HCT116 (cell line): ENCODE results near the gene EGR4. TPM values are rescaled to one million over a fixed set of nuclear protein-coding genes. Genes with fewer than 3 reads are reported as not detected.

ENCODE experiments used
- ATAC-seq: fragments of 200-7000 bp; cut with Tn5 transposase; 2 replicates; pipeline ENCODE4 v1.9.1; 2020; ENCODE audit warnings: mild to moderate bottlenecking, moderate library complexity
- BruUV-seq: library from RNA; stranded (reverse); fragments of 400-500 nt; replicated peaks from 2 replicates; lab custom pipeline; 2021; lab: Mats Ljungman, UMichigan
- CTCF ChIA-PET: fragments of 300-600 bp; sonication (Branson Sonifier 250); formaldehyde crosslinking; loops from one replicate; lab custom pipeline; 2021; ENCODE audit warnings: antibody characterized with exemption; lab: Charles Lee
- POLR2A ChIA-PET: fragments of 300-600, 350-600 bp; sonication (Branson Sonifier 250); formaldehyde crosslinking; loops from one replicate; lab custom pipeline; 2021; ENCODE audit warnings: antibody characterized with exemption; lab: Charles Lee
- RAD21 ChIA-PET, 2 experiments: fragments of 300-600 bp; sonication (Branson Sonifier 250); formaldehyde crosslinking; loops; one replicate each; lab custom pipeline; 2023; ENCODE audit warnings: low total read pairs in 2 of 2; ENCODE audit not compliant: uncharacterized antibody in 2 of 2, unreplicated experiment in 2 of 2, low non-redundant PET in 1 of 2; lab: Charles Lee
- DNase-seq: peaks from one replicate; pipeline ENCODE4 v3.0.0-alpha.2; 2010; ENCODE audit warnings: low read depth, low spot score
- H2AFZ ChIP-seq: fragments of 200-600 bp; shearing (Covaris generic), sonication (generic); 2 replicates; pipeline ENCODE4 v1.6.1; 2017; ENCODE audit warnings: low read depth, mixed run types, mixed read lengths, antibody characterized with exemption, low read length; ENCODE audit not compliant: poor library complexity, severe bottlenecking
- H3K27ac ChIP-seq: 2 replicates; pipeline ENCODE4 v1.5.1; 2012; ENCODE audit warnings: low read depth, low read length
- H3K27me3 ChIP-seq: fragments of 200-600 bp; sonication (generic); 2 replicates; pipeline ENCODE4 v1.6.1; 2016; ENCODE audit warnings: mixed run types, low read length, mixed read lengths; ENCODE audit not compliant: insufficient read depth
- H3K36me3 ChIP-seq, 2 experiments: fragments of 200-500 bp in 1 of 2; fragments of 200-600 bp in 1 of 2; sonication (Bioruptor generic) in 1 of 2; sonication (generic) in 1 of 2; 2 replicates each; pipeline versions ENCODE4 v1.5.1 to v1.6.1; 2014 to 2016; ENCODE audit warnings: low read length in 2 of 2, inconsistent platforms in 1 of 2, mixed read lengths in 1 of 2, mixed run types in 1 of 2; ENCODE audit not compliant: insufficient read depth in 2 of 2, control insufficient read depth in 1 of 2
- H3K4me1 ChIP-seq, 2 experiments: fragments of 200-600 bp in 1 of 2; sonication (generic) in 1 of 2; 2 replicates each; pipeline versions ENCODE4 v1.5.1 to v1.6.1; 2012 to 2017; ENCODE audit warnings: low read length in 2 of 2, inconsistent platforms in 1 of 2, mild to moderate bottlenecking in 1 of 2, mixed read lengths in 1 of 2, mixed run types in 1 of 2, moderate library complexity in 1 of 2; ENCODE audit not compliant: insufficient read depth in 2 of 2, control insufficient read depth in 1 of 2
- H3K4me2 ChIP-seq: fragments of 200-600 bp; sonication (generic); 2 replicates; pipeline ENCODE4 v1.6.1; 2017; ENCODE audit warnings: mixed run types, low read length, mixed read lengths
- H3K4me3 ChIP-seq, 2 experiments: fragments of 200-600 bp in 1 of 2; sonication (generic) in 1 of 2; replicated peaks in 1 of 2; 2 replicates each; pipeline ENCODE4 v1.5.1; 2011 to 2016; ENCODE audit warnings: low read length in 2 of 2, control low read depth in 1 of 2, low read depth in 1 of 2, mild to moderate bottlenecking in 1 of 2, mixed read lengths in 1 of 2, mixed run types in 1 of 2
- H3K79me2 ChIP-seq: fragments of 200-600 bp; sonication (generic); 2 replicates; pipeline ENCODE4 v1.6.1; 2017; ENCODE audit warnings: mild to moderate bottlenecking, mixed run types, low read length, moderate library complexity, mixed read lengths; ENCODE audit not compliant: insufficient read depth
- H3K9ac ChIP-seq: fragments of 200-600 bp; sonication (generic); 2 replicates; pipeline ENCODE4 v1.6.1; 2016; ENCODE audit warnings: low read length, mixed read lengths
- H3K9me2 ChIP-seq: fragments of 200-600 bp; sonication (generic), shearing (Covaris generic); 2 replicates; pipeline ENCODE4 v1.6.1; 2017; ENCODE audit warnings: mixed run types, mild to moderate bottlenecking, moderate library complexity; ENCODE audit not compliant: insufficient read depth
- H3K9me3 ChIP-seq, 2 experiments: fragments of 200-500 bp in 1 of 2; fragments of 200-600 bp in 1 of 2; sonication (Bioruptor generic) in 1 of 2; sonication (generic) in 1 of 2; 2 replicates each; pipeline ENCODE4 v1.6.1; 2014 to 2017; ENCODE audit warnings: low read length in 2 of 2, mixed read lengths in 2 of 2, inconsistent platforms in 1 of 2, low read depth in 1 of 2, mild to moderate bottlenecking in 1 of 2, mixed run types in 1 of 2, moderate library complexity in 1 of 2; ENCODE audit not compliant: control insufficient read depth in 1 of 2, insufficient read depth in 1 of 2
- H4K20me1 ChIP-seq: fragments of 200-600 bp; sonication (generic), shearing (Covaris generic); 2 replicates; pipeline ENCODE4 v1.6.1; 2017; ENCODE audit warnings: mixed run types, mild to moderate bottlenecking, moderate library complexity; ENCODE audit not compliant: insufficient read depth
- CTCF ChIP-seq, 3 experiments: fragments of 200-600 bp in 1 of 3; sonication (generic) in 1 of 3; IDR thresholded peaks in 2 of 3; conservative IDR thresholded peaks in 1 of 3; 2 replicates each; pipeline ENCODE4 v1.5.1; 2012 to 2017; ENCODE audit warnings: low read depth in 2 of 3, low read length in 2 of 3, antibody characterized with exemption in 1 of 3, borderline replicate concordance in 1 of 3, control low read depth in 1 of 3, mild to moderate bottlenecking in 1 of 3, mixed read lengths in 1 of 3, mixed run types in 1 of 3, moderate library complexity in 1 of 3; ENCODE audit not compliant: insufficient read depth in 1 of 3
- SP1 ChIP-seq: IDR thresholded peaks from 2 replicates; pipeline ENCODE4 v1.6.1; 2012; ENCODE audit warnings: low read depth
- ZNF274 ChIP-seq: fragments of 200-500 bp; sonication (Bioruptor generic); IDR thresholded peaks from 2 replicates; pipeline ENCODE4 v1.6.1; 2014; ENCODE audit warnings: mild to moderate bottlenecking, low read depth, low read length, inconsistent platforms
- intact Hi-C: fragments of 100-400 bp; cut with micrococcal nuclease; formaldehyde crosslinking; loops from 2 replicates; pipeline ENCODE4 v1.10.0; 2022
- total RNA-seq: library from RNA; stranded (reverse); gene quantifications from one replicate; pipeline ENCODE4 v1.2.1, GENCODE V29; 2021; ENCODE audit not compliant: unreplicated experiment
- TF ChIP-seq, protein P1 (sequence below): IDR thresholded peaks from 2 replicates; pipeline ENCODE4 v1.6.1; 2012; ENCODE audit warnings: low read depth

The EGR4 gene
- total RNA-seq, 1 experiment from 2014 or later: 0.37 TPM

DNA sequence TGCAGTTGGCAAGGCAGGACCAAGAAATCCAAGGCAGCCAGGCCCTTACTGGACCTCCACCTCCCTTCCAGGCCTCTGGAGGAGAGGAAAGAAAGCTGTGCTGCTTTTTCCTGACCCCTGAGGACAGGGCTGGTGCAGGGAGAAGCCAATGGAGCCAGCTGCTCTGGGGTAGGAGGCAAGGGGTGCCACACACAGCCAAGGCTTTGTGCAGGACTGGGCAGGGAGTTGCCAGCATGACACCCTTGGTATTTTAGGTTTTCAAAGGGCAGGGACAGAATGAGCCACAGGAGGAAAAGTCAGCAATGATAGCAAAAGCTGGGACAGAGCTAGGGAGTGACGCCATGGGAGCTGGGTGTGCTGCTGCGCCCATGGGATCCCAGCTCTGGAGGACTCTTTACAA lies 36.3 kb downstream of the EGR4 start:
- DNase-seq (no peak), ATAC-seq (no peak)
- H3K79me2 ChIP-seq: no peaks in the 10 kb centered on the region
- no peak for TF ChIP-seq ZNF274
- no peak for TF ChIP-seq CTCF (IDR thresholded peaks at IDR 0.05 in 2 of 3, conservative IDR thresholded peaks at IDR 0.05 in 1 of 3; ENCODE audit: borderline replicate concordance in 1 of 3, insufficient read depth in 1 of 3, low read depth in 2 of 3, low read length in 2 of 3)
- TF ChIP-seq, protein P1, sequence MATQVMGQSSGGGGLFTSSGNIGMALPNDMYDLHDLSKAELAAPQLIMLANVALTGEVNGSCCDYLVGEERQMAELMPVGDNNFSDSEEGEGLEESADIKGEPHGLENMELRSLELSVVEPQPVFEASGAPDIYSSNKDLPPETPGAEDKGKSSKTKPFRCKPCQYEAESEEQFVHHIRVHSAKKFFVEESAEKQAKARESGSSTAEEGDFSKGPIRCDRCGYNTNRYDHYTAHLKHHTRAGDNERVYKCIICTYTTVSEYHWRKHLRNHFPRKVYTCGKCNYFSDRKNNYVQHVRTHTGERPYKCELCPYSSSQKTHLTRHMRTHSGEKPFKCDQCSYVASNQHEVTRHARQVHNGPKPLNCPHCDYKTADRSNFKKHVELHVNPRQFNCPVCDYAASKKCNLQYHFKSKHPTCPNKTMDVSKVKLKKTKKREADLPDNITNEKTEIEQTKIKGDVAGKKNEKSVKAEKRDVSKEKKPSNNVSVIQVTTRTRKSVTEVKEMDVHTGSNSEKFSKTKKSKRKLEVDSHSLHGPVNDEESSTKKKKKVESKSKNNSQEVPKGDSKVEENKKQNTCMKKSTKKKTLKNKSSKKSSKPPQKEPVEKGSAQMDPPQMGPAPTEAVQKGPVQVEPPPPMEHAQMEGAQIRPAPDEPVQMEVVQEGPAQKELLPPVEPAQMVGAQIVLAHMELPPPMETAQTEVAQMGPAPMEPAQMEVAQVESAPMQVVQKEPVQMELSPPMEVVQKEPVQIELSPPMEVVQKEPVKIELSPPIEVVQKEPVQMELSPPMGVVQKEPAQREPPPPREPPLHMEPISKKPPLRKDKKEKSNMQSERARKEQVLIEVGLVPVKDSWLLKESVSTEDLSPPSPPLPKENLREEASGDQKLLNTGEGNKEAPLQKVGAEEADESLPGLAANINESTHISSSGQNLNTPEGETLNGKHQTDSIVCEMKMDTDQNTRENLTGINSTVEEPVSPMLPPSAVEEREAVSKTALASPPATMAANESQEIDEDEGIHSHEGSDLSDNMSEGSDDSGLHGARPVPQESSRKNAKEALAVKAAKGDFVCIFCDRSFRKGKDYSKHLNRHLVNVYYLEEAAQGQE: no peak
- no peak for TF ChIP-seq SP1
- intact Hi-C loops: no loop called here
- H3K36me3 ChIP-seq: peaks cover 19 to 21% of the 10 kb centered on the region in 2 experiments; a peak in 3 of 4 replicates
- no peaks in the 10 kb centered on the region for H3K9me3 ChIP-seq
- no peak overlapping the region for H3K4me2 ChIP-seq
- H3K27me3 ChIP-seq: no peaks in the 10 kb centered on the region
- H3K4me1 ChIP-seq: no peaks in the 10 kb centered on the region
- no peak overlapping the region for H3K4me3 ChIP-seq
- no TSS peak for BruUV-seq
- H4K20me1 ChIP-seq: no peaks in the 10 kb centered on the region; the same call in 1 of the 2 replicates
- no peaks in the 10 kb centered on the region for H3K9me2 ChIP-seq
- RAD21 ChIA-PET: no interaction called here
- POLR2A ChIA-PET: interaction anchor here (1.7 to 1.8 kb wide), 2 partner anchors 12 to 24 kb away, joined by 3 to 5 read pairs; partner anchors contain the start of gene PRADC1
- no peak overlapping the region for H3K27ac ChIP-seq
- CTCF ChIA-PET: interaction anchor here (1.0 kb wide), 1 partner anchor 11 kb away, joined by 6 read pairs; no protein-coding TSS in a partner anchor
- H3K9ac ChIP-seq: no peak overlapping the region
- no peak overlapping the region for H2AFZ ChIP-seq
